ENCODE measurements around the gene PDK3. TPM values are rescaled to one million over a fixed set of nuclear protein-coding genes. Genes with fewer than 3 reads are reported as not detected.

The PDK3 gene
- total RNA-seq, 2 experiments from 2014 or later = 22.6 to 35.1 TPM

DNA sequence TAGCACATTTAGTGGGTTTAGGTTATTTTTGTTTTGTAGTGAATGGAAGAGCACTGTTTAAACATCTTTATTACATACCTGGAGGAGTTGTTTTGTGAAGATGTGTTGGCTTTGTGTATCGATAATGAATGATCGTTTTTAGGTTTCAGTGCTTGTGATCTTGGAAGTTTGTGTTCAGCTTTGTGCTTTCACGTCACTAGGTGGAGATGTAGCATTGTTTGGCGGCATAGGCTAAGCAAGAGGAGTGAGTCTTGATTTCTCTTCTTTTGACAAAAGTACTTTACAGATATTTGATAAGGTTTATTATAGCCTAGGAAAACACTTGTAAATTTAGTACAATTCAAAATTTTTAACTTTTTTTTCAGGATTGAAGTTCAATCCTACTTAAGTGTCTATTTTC lies 50.4 kb downstream of the PDK3 start:
- H3K9me2 ChIP-seq (ENCODE audit: insufficient read depth, low read length) = no peaks in the 10 kb centered on the region
- H4K20me1 ChIP-seq (ENCODE audit: insufficient read depth, low read length) = no peaks in the 10 kb centered on the region
- H3K36me3 ChIP-seq (ENCODE audit: insufficient read depth, low read length) = peaks cover 5% of the 10 kb centered on the region; the same call in 1 of the 2 replicates
- TF ChIP-seq, protein P1, sequence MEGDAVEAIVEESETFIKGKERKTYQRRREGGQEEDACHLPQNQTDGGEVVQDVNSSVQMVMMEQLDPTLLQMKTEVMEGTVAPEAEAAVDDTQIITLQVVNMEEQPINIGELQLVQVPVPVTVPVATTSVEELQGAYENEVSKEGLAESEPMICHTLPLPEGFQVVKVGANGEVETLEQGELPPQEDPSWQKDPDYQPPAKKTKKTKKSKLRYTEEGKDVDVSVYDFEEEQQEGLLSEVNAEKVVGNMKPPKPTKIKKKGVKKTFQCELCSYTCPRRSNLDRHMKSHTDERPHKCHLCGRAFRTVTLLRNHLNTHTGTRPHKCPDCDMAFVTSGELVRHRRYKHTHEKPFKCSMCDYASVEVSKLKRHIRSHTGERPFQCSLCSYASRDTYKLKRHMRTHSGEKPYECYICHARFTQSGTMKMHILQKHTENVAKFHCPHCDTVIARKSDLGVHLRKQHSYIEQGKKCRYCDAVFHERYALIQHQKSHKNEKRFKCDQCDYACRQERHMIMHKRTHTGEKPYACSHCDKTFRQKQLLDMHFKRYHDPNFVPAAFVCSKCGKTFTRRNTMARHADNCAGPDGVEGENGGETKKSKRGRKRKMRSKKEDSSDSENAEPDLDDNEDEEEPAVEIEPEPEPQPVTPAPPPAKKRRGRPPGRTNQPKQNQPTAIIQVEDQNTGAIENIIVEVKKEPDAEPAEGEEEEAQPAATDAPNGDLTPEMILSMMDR (conservative IDR thresholded peaks at IDR 0.05; ENCODE audit: low read length) = 0 out of 2 replicates have a peak, but pooled peaks have one; percentile 15
- no peak for TF ChIP-seq EZH2phosphoT487 (IDR thresholded peaks at IDR 0.05; ENCODE audit: borderline replicate concordance, low read depth, low read length)
- no peaks in the 10 kb centered on the region for H3K4me1 ChIP-seq (ENCODE audit: insufficient read depth, low read length, poor library complexity, severe bottlenecking)
- POLR2A ChIA-PET = no interaction called here
- no peaks in the 10 kb centered on the region for H3K9me3 ChIP-seq (ENCODE audit: low read length)
- DNase-seq (ENCODE audit: low spot score) = no peak
- no TSS peak for BruUV-seq (replicated peaks)
- no peak overlapping the region for H3K27ac ChIP-seq (ENCODE audit: low read depth, low read length, poor library complexity, severe bottlenecking)
- no peak overlapping the region for H3K4me3 ChIP-seq (ENCODE audit: low read depth, low read length, poor library complexity, severe bottlenecking)
- H3K4me2 ChIP-seq (ENCODE audit: low read length) = no peak overlapping the region
- CTCF ChIA-PET (ENCODE audit: unreplicated experiment) = no interaction called here
- intact Hi-C loops (cut with micrococcal nuclease; ENCODE audit: unreplicated experiment) = no loop called here
- no peak overlapping the region for H2AFZ ChIP-seq (ENCODE audit: low read length)
- H3K79me2 ChIP-seq (ENCODE audit: insufficient read depth, low read depth, low read length) = no peaks in the 10 kb centered on the region

DNA sequence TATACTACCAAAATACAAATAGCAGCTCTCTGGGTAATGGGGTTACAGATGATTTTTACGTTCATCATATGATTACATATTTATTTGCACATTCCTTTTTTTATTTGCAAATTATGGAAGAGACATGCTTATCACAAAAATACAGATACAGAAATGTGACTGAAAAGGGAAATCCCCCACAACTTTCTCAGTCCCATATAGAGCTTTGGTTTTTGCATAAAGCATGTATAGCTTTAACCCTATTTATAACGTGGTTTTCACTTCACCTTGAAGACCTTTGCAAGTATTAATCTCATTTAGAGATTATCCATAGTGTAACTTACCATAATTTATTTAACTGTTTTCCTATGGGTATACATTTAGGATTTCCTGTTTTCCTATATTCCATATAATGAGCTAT lies 55.4 kb downstream of the PDK3 start:
- ChIA-PET CTCF (ENCODE audit: unreplicated experiment) (no interaction called here), POLR2A (interaction anchor here (0.7 kb wide), 1 partner anchor 42 kb away, joined by 3 read pairs; no protein-coding TSS in a partner anchor)
- intact Hi-C loops (cut with micrococcal nuclease; ENCODE audit: unreplicated experiment) = no loop called here
- Histone ChIP-seq H3K4me3 (ENCODE audit: low read depth, low read length, poor library complexity, severe bottlenecking) (no peak overlapping the region), H3K9me3 (ENCODE audit: low read length) (no peaks in the 10 kb centered on the region), H2AFZ (ENCODE audit: low read length) (no peak overlapping the region), H3K27ac (ENCODE audit: low read depth, low read length, poor library complexity, severe bottlenecking) (no peak overlapping the region), H3K9me2 (ENCODE audit: insufficient read depth, low read length) (no peaks in the 10 kb centered on the region), H3K79me2 (ENCODE audit: insufficient read depth, low read depth, low read length) (no peaks in the 10 kb centered on the region), H4K20me1 (ENCODE audit: insufficient read depth, low read length) (no peaks in the 10 kb centered on the region), H3K4me1 (ENCODE audit: insufficient read depth, low read length, poor library complexity, severe bottlenecking) (no peaks in the 10 kb centered on the region), H3K36me3 (ENCODE audit: insufficient read depth, low read length) (peaks cover 11% of the 10 kb centered on the region; the same call in 1 of the 2 replicates), H3K4me2 (ENCODE audit: low read length) (no peak overlapping the region)
- no peak for DNase-seq (ENCODE audit: low spot score)
- BruUV-seq (replicated peaks) = no TSS peak
- TF ChIP-seq, protein P1 (conservative IDR thresholded peaks at IDR 0.05; ENCODE audit: low read length) = no peak
- no peak for TF ChIP-seq EZH2phosphoT487 (IDR thresholded peaks at IDR 0.05; ENCODE audit: borderline replicate concordance, low read depth, low read length)

DNA sequence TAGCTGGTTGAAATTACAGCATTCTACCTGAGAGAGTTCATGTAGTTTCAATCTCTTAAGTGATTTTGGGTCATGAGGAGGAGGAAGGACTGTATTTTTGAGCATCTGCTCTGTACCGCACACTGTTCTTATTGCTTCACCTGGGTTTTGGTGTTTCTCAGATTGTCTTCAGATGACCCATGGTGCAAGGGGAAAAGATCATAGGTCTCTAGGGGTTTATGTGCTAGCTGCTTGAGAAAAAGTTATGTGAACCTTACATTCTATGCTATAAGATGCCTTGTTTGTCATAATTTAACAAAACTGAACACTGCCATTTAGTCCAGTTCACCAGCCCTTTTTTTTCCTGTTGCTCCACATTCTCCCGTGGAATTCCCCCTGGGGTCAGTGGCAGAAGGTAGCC lies 60.4 kb downstream of the PDK3 start:
- CTCF ChIA-PET (ENCODE audit: unreplicated experiment) = no interaction called here
- Histone ChIP-seq H2AFZ (ENCODE audit: low read length) (no peak overlapping the region), H3K36me3 (ENCODE audit: insufficient read depth, low read length) (peaks cover 12% of the 10 kb centered on the region), H3K27ac (ENCODE audit: low read depth, low read length, poor library complexity, severe bottlenecking) (no peak overlapping the region), H3K4me2 (ENCODE audit: low read length) (no peak overlapping the region), H4K20me1 (ENCODE audit: insufficient read depth, low read length) (no peaks in the 10 kb centered on the region), H3K79me2 (ENCODE audit: insufficient read depth, low read depth, low read length) (no peaks in the 10 kb centered on the region), H3K4me3 (ENCODE audit: low read depth, low read length, poor library complexity, severe bottlenecking) (no peak overlapping the region), H3K9me3 (ENCODE audit: low read length) (no peaks in the 10 kb centered on the region), H3K4me1 (ENCODE audit: insufficient read depth, low read length, poor library complexity, severe bottlenecking) (no peaks in the 10 kb centered on the region), H3K9me2 (ENCODE audit: insufficient read depth, low read length) (no peaks in the 10 kb centered on the region)
- no peak for DNase-seq (ENCODE audit: low spot score)
- intact Hi-C loops (cut with micrococcal nuclease; ENCODE audit: unreplicated experiment) = no loop called here
- POLR2A ChIA-PET = no interaction called here
- TF ChIP-seq, protein P1 (conservative IDR thresholded peaks at IDR 0.05; ENCODE audit: low read length) = no peak
- TF ChIP-seq EZH2phosphoT487 (IDR thresholded peaks at IDR 0.05; ENCODE audit: borderline replicate concordance, low read depth, low read length) = no peak
- no TSS peak for BruUV-seq (replicated peaks)
